WTC11 (cell line): ENCODE measurements around the gene RWDD3. TPM values are rescaled to one million over a fixed set of nuclear protein-coding genes. Genes with fewer than 3 reads are reported as not detected.

Experiments used
- ATAC-seq: fragments of 200-7000 bp; cut with Tn5 transposase; 2 replicates; pipeline ENCODE4 v1.10.0; 2021; ENCODE audit warnings: mild to moderate bottlenecking, moderate library complexity
- CTCF ChIA-PET: fragments of 300-600 bp; sonication (Branson Sonifier 250); formaldehyde crosslinking; loops from one replicate; lab custom pipeline; 2021; ENCODE audit warnings: antibody characterized with exemption; lab: Charles Lee
- POLR2A ChIA-PET: fragments of 350-600 bp; sonication (Branson Sonifier 250); formaldehyde crosslinking; loops from one replicate; lab custom pipeline; 2021; ENCODE audit warnings: antibody characterized with exemption; lab: Charles Lee
- DNase-seq: peaks from one replicate; pipeline ENCODE4 v3.0.0; 2021; ENCODE audit warnings: low spot score
- H3K27ac Mint-ChIP-seq: 2 replicates; pipeline ENCODE4 v1.8.0; 2021; ENCODE audit warnings: mixed read lengths
- H3K27me3 Mint-ChIP-seq: 2 replicates; pipeline ENCODE4 v1.8.0; 2021; ENCODE audit warnings: low read depth, mild to moderate bottlenecking, moderate library complexity, mixed read lengths
- H3K36me3 Mint-ChIP-seq: 2 replicates; pipeline ENCODE4 v1.8.0; 2021; ENCODE audit warnings: mixed read lengths
- H3K4me1 Mint-ChIP-seq: 2 replicates; pipeline ENCODE4 v1.8.0; 2022; ENCODE audit warnings: mixed read lengths
- H3K4me3 Mint-ChIP-seq: 2 replicates; pipeline ENCODE4 v1.8.0; 2021; ENCODE audit warnings: mild to moderate bottlenecking, moderate library complexity, mixed read lengths
- H3K9me3 Mint-ChIP-seq: 2 replicates; pipeline ENCODE4 v1.8.0; 2021; ENCODE audit warnings: mixed read lengths
- AFF4 ChIP-seq: sonication (generic); formaldehyde crosslinking; IDR thresholded peaks from 2 replicates; pipeline ENCODE4 v1.8.1; 2023; ENCODE audit warnings: mild to moderate bottlenecking, missing genetic modification reagents, borderline replicate concordance
- ARID4B ChIP-seq: sonication (generic); formaldehyde crosslinking; IDR thresholded peaks from 2 replicates; pipeline ENCODE4 v1.8.0; 2023; ENCODE audit warnings: missing genetic modification reagents, mild to moderate bottlenecking, borderline replicate concordance
- CBFB ChIP-seq: sonication (generic); formaldehyde crosslinking; IDR thresholded peaks from 2 replicates; pipeline ENCODE4 v1.8.1; 2022; ENCODE audit warnings: mild to moderate bottlenecking, low read depth, missing genetic modification reagents
- E2F4 ChIP-seq: sonication (generic); formaldehyde crosslinking; IDR thresholded peaks from 2 replicates; pipeline ENCODE4 v1.8.1; 2022; ENCODE audit warnings: low read depth, mild to moderate bottlenecking, moderate library complexity, missing genetic modification reagents, borderline replicate concordance
- FOXJ3 ChIP-seq: sonication (generic); formaldehyde crosslinking; IDR thresholded peaks from 2 replicates; pipeline ENCODE4 v1.9.0; 2021; ENCODE audit warnings: missing genetic modification reagents, mild to moderate bottlenecking, borderline replicate concordance
- FOXK1 ChIP-seq: sonication (generic); formaldehyde crosslinking; IDR thresholded peaks from 2 replicates; pipeline ENCODE4 v1.8.0; 2022; ENCODE audit warnings: mild to moderate bottlenecking, moderate library complexity, missing genetic modification reagents
- GTF2I ChIP-seq: fragments of 250-450 bp; sonication (Bioruptor Pico); conservative IDR thresholded peaks from 2 replicates; pipeline ENCODE4 v1.4.0; 2021; ENCODE audit warnings: mild to moderate bottlenecking
- HMGA2 ChIP-seq: fragments of 250-450 bp; sonication (Bioruptor Pico); IDR thresholded peaks from 2 replicates; pipeline ENCODE4 v1.4.0; 2021; ENCODE audit warnings: mild to moderate bottlenecking, moderate library complexity
- MYBL2 ChIP-seq: sonication (generic); formaldehyde crosslinking; IDR thresholded peaks from 2 replicates; pipeline ENCODE4 v1.8.1; 2023; ENCODE audit warnings: mild to moderate bottlenecking, moderate library complexity, missing genetic modification reagents
- NFE2L1 ChIP-seq: sonication (generic); formaldehyde crosslinking; IDR thresholded peaks from 2 replicates; pipeline ENCODE4 v1.8.1; 2023; ENCODE audit warnings: missing genetic modification reagents
- NR1H2 ChIP-seq: sonication (generic); formaldehyde crosslinking; IDR thresholded peaks from 2 replicates; pipeline ENCODE4 v1.9.0; 2021; ENCODE audit warnings: mild to moderate bottlenecking, moderate library complexity, missing genetic modification reagents
- SMAD3 ChIP-seq: sonication (generic); formaldehyde crosslinking; IDR thresholded peaks from 2 replicates; pipeline ENCODE4 v1.8.0; 2022; ENCODE audit warnings: missing genetic modification reagents, mild to moderate bottlenecking, borderline replicate concordance
- SOX15 ChIP-seq: fragments of 250-450 bp; sonication (Bioruptor Pico); IDR thresholded peaks from 2 replicates; pipeline ENCODE4 v1.9.0; 2021; ENCODE audit warnings: mild to moderate bottlenecking
- TP53 ChIP-seq: sonication (generic); formaldehyde crosslinking; IDR thresholded peaks from 2 replicates; pipeline ENCODE4 v1.8.1; 2023; ENCODE audit warnings: mild to moderate bottlenecking, missing genetic modification reagents
- ZNF263 ChIP-seq: sonication (generic); formaldehyde crosslinking; IDR thresholded peaks from 2 replicates; pipeline ENCODE4 v1.8.1; 2022; ENCODE audit warnings: low read depth, mild to moderate bottlenecking, moderate library complexity, missing genetic modification reagents
- ZNF396 ChIP-seq: fragments of 250-450 bp; sonication (Bioruptor Pico); IDR thresholded peaks from 2 replicates; pipeline ENCODE4 v1.8.0; 2021; ENCODE audit warnings: mild to moderate bottlenecking, moderate library complexity, borderline replicate concordance
- ZNF423 ChIP-seq: fragments of 250-450 bp; sonication (Bioruptor Pico); IDR thresholded peaks from 2 replicates; pipeline ENCODE4 v2.1.2; 2022; ENCODE audit warnings: mild to moderate bottlenecking, moderate library complexity
- total RNA-seq: library from RNA; stranded (reverse); gene quantifications from 3 replicates; pipeline ENCODE4 v1.2.3, GENCODE V29; 2021
- TF ChIP-seq, protein P1 (sequence below): sonication (generic); formaldehyde crosslinking; IDR thresholded peaks from 2 replicates; pipeline ENCODE4 v1.8.1; 2023; ENCODE audit warnings: mild to moderate bottlenecking, missing genetic modification reagents

The RWDD3 gene
- total RNA-seq, 1 experiment from 2014 or later, result 13.9 TPM

DNA sequence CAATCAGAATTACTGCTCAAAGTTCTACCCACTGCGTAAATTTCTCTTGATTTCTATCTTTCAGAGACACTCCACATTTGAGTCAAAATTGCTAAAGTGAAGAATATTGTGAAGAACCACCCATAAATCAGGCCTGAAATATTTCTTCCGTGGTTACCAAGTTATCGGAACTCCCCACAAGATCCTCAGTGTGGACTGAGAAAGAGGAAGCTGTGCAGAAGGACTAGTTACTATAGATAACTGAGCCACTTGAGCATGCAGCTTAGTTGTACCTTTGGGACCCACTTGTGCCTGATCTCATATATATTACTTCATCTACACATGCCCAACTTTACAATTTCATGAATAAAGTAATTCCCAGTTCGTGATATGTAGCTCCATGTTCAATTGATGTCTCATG, 18.4 kb downstream of the RWDD3 start (continued):
- TF ChIP-seq TP53, result no peak
- no peak for TF ChIP-seq NFE2L1 (CRISPR knock-in tag)
- no peak for TF ChIP-seq ARID4B (CRISPR knock-in tag)
- no peak for TF ChIP-seq CBFB (CRISPR knock-in tag)
- TF ChIP-seq, protein P1, sequence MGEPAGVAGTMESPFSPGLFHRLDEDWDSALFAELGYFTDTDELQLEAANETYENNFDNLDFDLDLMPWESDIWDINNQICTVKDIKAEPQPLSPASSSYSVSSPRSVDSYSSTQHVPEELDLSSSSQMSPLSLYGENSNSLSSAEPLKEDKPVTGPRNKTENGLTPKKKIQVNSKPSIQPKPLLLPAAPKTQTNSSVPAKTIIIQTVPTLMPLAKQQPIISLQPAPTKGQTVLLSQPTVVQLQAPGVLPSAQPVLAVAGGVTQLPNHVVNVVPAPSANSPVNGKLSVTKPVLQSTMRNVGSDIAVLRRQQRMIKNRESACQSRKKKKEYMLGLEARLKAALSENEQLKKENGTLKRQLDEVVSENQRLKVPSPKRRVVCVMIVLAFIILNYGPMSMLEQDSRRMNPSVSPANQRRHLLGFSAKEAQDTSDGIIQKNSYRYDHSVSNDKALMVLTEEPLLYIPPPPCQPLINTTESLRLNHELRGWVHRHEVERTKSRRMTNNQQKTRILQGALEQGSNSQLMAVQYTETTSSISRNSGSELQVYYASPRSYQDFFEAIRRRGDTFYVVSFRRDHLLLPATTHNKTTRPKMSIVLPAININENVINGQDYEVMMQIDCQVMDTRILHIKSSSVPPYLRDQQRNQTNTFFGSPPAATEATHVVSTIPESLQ, result no peak
- TF ChIP-seq NR1H2 (CRISPR knock-in tag), result no peak

GRCh38 chr1:95254959-95255358, 20.9 kb downstream of the RWDD3 start:
- no peak overlapping the region for H3K4me3 Mint-ChIP-seq
- no peak for DNase-seq
- peaks cover 13% of the 10 kb centered on the region for H3K4me1 Mint-ChIP-seq
- peaks cover 10% of the 10 kb centered on the region for H3K36me3 Mint-ChIP-seq
- TF ChIP-seq SMAD3 (CRISPR knock-in tag), result no peak
- TF ChIP-seq FOXK1 (CRISPR knock-in tag), result no peak
- no peak for TF ChIP-seq SOX15 (CRISPR knock-in tag)
- no peak for TF ChIP-seq FOXJ3
- no peak for TF ChIP-seq GTF2I (CRISPR knock-in tag)
- TF ChIP-seq ZNF263 (CRISPR knock-in tag), result no peak
- no peak for TF ChIP-seq ZNF396 (CRISPR knock-in tag)
- CTCF ChIA-PET, result no interaction called here
- H3K9me3 Mint-ChIP-seq, result peaks cover 8% of the 10 kb centered on the region
- no peak for ATAC-seq
- POLR2A ChIA-PET, result no interaction called here
- no peak overlapping the region for H3K27ac Mint-ChIP-seq
- no peaks in the 10 kb centered on the region for H3K27me3 Mint-ChIP-seq

- DNase-seq (no peak), ATAC-seq (no peak)
- Mint-ChIP-seq H3K27ac (no peak overlapping the region), H3K9me3 (peaks cover 8% of the 10 kb centered on the region), H3K4me1 (peaks cover 13% of the 10 kb centered on the region), H3K36me3 (peaks cover 10% of the 10 kb centered on the region), H3K27me3 (no peaks in the 10 kb centered on the region), H3K4me3 (no peak overlapping the region)
- POLR2A ChIA-PET, result no interaction called here
- CTCF ChIA-PET, result interaction anchor here (1.5 kb wide), 1 partner anchor 22 kb away, joined by 4 read pairs; the partner anchor contains the start of gene RWDD3
- TF ChIP-seq AFF4 (CRISPR knock-in tag) (no peak), E2F4 (no peak), HMGA2 (CRISPR knock-in tag) (no peak), MYBL2 (CRISPR knock-in tag) (no peak), ZNF423 (CRISPR knock-in tag) (no peak)
Observed at GRCh38 chr1:95255826-95256225, 21.8 kb downstream of the RWDD3 start.
